Body of pancreas (tissue), 4 donors: ENCODE data around the gene DMD. TPM values are rescaled to one million over a fixed set of nuclear protein-coding genes. Genes with fewer than 3 reads are reported as not detected.

Experiments used
- ATAC-seq: fragments of 150-250 bp; one replicate; pipeline ENCODE4 v1.9.1; 2016
- DNase-seq, 4 donors: peaks; one replicate each; pipeline ENCODE4 v3.0.0-alpha.2; 2019
- H3K27ac ChIP-seq, 4 donors: fragments of 200-600 bp; sonication (generic); 1 replicate in 3 of 4; 2 replicates in 1 of 4; pipeline versions ENCODE4 v1.5.1 to v1.6.1; 2016 to 2019; ENCODE audit warnings: mild to moderate bottlenecking in 1 of 4, mixed read lengths in 1 of 4, moderate library complexity in 1 of 4
- H3K27me3 ChIP-seq, 2 donors: fragments of 200-600 bp; sonication (generic); one replicate each; pipeline ENCODE4 v1.6.0; 2016; ENCODE audit warnings: mild to moderate bottlenecking in 1 of 2
- H3K36me3 ChIP-seq, 2 donors: fragments of 200-600 bp; sonication (generic); replicated peaks in 1 of 2; 2 replicates each; pipeline ENCODE4 v1.5.1; 2016; ENCODE audit warnings: low read depth in 2 of 2; ENCODE audit not compliant: insufficient read depth in 1 of 2
- H3K4me1 ChIP-seq: fragments of 200-600 bp; sonication (generic); one replicate; pipeline ENCODE4 v1.6.0; 2016
- H3K4me3 ChIP-seq, 2 donors: fragments of 200-600 bp; sonication (generic); 1 replicate in 1 of 2; 2 replicates in 1 of 2; pipeline ENCODE4 v1.5.1; 2016 to 2019
- H3K9me3 ChIP-seq, 3 donors: fragments of 200-600 bp; sonication (generic); 1 replicate in 2 of 3; 2 replicates in 1 of 3; pipeline ENCODE4 v1.5.1; 2016
- POLR2A ChIP-seq, 3 donors: fragments of 450-650 bp; IDR thresholded peaks; one replicate each; pipeline ENCODE4 v1.6.1; 2016; ENCODE audit warnings: antibody characterized with exemption in 3 of 3, mild to moderate bottlenecking in 2 of 3
- WGBS, 2 donors: methylation state at CpG; one replicate each; pipeline ENCODE4 v1.1.5; 2017; 5-methylcytosine and 5-hydroxymethylcytosine counted together
- intact Hi-C: fragments of 100-400 bp; cut with DNase I; formaldehyde crosslinking; loops from one replicate; pipeline ENCODE4 v1.15.1; 2023
- total RNA-seq, 2 donors: library from RNA; depleted of rRNA; stranded (reverse); fragments of >200 nt; gene quantifications; one replicate each; pipeline ENCODE4 v1.1.0, GENCODE V29; 2016
- TF ChIP-seq, protein P1 (sequence below), 7 experiments: fragments of 450-650 bp in 4 of 7; fragments of 200-600 bp in 3 of 7; sonication (generic) in 3 of 7; IDR thresholded peaks; one replicate each; pipeline ENCODE4 v1.5.1; 2016 to 2019; ENCODE audit warnings: antibody characterized with exemption in 7 of 7

Gene DMD
- total RNA-seq, 2 donors from 2014 or later = 28.5 to 38.6 TPM

DNA sequence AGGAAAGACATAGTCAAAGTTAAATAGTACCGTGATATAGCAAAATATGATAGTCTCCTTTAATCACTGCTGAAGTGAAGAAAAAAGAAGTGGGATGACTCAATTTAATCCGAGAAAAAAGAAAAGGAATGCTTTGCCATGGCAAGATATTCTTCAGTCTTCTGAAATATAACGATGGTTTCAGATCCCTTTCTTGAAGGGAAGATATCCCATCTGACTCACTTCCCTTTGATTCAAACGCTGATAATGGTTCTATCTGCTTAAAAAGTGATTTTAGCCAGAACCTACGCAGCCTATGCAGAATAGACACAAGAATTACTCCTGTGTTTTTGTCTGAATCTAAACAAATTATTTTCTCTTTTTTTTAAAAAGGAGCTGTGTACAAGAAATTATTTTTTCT, 2071.4 kb downstream of the DMD start:
- H3K9me3 ChIP-seq = no peaks in the 10 kb centered on the region
- TF ChIP-seq, protein P1, sequence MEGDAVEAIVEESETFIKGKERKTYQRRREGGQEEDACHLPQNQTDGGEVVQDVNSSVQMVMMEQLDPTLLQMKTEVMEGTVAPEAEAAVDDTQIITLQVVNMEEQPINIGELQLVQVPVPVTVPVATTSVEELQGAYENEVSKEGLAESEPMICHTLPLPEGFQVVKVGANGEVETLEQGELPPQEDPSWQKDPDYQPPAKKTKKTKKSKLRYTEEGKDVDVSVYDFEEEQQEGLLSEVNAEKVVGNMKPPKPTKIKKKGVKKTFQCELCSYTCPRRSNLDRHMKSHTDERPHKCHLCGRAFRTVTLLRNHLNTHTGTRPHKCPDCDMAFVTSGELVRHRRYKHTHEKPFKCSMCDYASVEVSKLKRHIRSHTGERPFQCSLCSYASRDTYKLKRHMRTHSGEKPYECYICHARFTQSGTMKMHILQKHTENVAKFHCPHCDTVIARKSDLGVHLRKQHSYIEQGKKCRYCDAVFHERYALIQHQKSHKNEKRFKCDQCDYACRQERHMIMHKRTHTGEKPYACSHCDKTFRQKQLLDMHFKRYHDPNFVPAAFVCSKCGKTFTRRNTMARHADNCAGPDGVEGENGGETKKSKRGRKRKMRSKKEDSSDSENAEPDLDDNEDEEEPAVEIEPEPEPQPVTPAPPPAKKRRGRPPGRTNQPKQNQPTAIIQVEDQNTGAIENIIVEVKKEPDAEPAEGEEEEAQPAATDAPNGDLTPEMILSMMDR (IDR thresholded peaks at IDR 0.05) = no peak
- H3K4me3 ChIP-seq = no peak overlapping the region
- H3K27ac ChIP-seq = no peak overlapping the region
- H3K27me3 ChIP-seq = no peaks in the 10 kb centered on the region
- WGBS, 2 donors = 69 to 87% methylated on average over 5 of the region's 5 CpGs
- intact Hi-C loops = no loop called here
- ATAC-seq (no peak), DNase-seq (no peak)
- no peaks in the 10 kb centered on the region for H3K4me1 ChIP-seq
- no peaks in the 10 kb centered on the region for H3K36me3 ChIP-seq

DNA sequence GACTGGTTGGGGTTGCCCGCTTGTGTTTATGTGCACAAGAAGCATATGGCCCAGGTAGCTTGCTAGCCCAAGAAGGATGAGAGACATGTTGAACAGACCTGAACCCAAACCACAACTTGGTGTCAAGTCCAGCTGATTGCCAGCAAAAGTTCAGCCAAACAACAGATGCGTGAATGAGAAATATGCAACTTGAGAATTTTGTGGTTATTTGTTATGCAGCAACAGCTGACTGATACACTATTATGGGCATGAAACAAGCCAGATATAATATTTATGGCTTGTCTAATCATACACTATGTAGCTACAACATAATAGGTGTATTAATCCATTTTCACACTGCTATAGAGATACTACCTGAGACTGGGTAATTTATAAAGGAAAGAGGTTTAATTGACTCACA, 2073.2 kb downstream of the DMD start:
- intact Hi-C loops = no loop called here
- TF ChIP-seq, protein P1 (IDR thresholded peaks at IDR 0.05) = no peak
- no peak for TF ChIP-seq POLR2A (IDR thresholded peaks at IDR 0.05)
- H3K4me3 ChIP-seq = no peak overlapping the region

DNA sequence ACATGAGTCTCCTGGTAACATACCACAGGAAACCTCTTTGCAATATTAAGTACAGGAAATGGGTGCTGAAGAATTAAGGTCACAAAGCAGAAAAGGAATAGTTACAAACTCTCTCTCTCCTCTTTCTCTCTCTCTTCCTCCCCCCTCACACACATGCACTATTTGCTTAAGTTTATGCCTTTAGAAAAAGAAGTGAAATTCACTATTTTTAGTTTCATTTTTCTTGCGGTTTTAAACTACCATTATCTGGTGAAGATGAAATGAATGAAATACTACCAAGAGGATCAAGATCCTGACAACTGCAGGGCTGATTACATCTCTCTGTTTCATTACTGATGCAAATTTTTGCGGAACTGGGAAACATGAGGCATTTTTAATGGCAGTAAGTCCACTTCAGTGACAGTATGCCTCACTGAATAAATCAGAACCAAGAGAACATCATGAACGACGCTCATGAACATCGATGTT, 2075.2 kb downstream of the DMD start:
- Histone ChIP-seq H3K9me3 (no peaks in the 10 kb centered on the region), H3K4me1 (no peaks in the 10 kb centered on the region), H3K27ac (no peak overlapping the region), H3K4me3 (no peak overlapping the region), H3K36me3 (no peaks in the 10 kb centered on the region), H3K27me3 (no peaks in the 10 kb centered on the region)
- 77 to 88% methylated on average over 4 to 5 of the region's 5 CpGs for WGBS, 2 donors
- TF ChIP-seq, protein P1 (IDR thresholded peaks at IDR 0.05) = no peak
- TF ChIP-seq POLR2A (IDR thresholded peaks at IDR 0.05) = no peak
- intact Hi-C loops = no loop called here
- no peak for ATAC-seq
- no peak for DNase-seq

More for the DNA sequence above, 2073.2 kb downstream of the DMD start:
- no peaks in the 10 kb centered on the region for H3K4me1 ChIP-seq
- DNase-seq (no peak), ATAC-seq (no peak)
- no peak overlapping the region for H3K27ac ChIP-seq
- H3K36me3 ChIP-seq = no peaks in the 10 kb centered on the region
- H3K9me3 ChIP-seq = no peaks in the 10 kb centered on the region
- H3K27me3 ChIP-seq = no peaks in the 10 kb centered on the region
- 95 to 100% methylated on average over 2 of the region's 2 CpGs for WGBS, 2 donors

GRCh38 chrX:31132821-31133241, 2078.5 kb downstream of the DMD start:
- 76 to 79% methylated on average over 7 of the region's 7 CpGs for WGBS, 2 donors

More at GRCh38 chrX:31132821-31133241, 2078.5 kb downstream of the DMD start:
- ATAC-seq (no peak), DNase-seq (no peak)
- H3K4me3 ChIP-seq = no peak overlapping the region
- intact Hi-C loops = no loop called here
- no peak overlapping the region for H3K27ac ChIP-seq
- TF ChIP-seq, protein P1 (IDR thresholded peaks at IDR 0.05) = no peak
- TF ChIP-seq POLR2A (IDR thresholded peaks at IDR 0.05) = no peak
- no peaks in the 10 kb centered on the region for H3K9me3 ChIP-seq
- no peaks in the 10 kb centered on the region for H3K27me3 ChIP-seq
- no peaks in the 10 kb centered on the region for H3K36me3 ChIP-seq
- H3K4me1 ChIP-seq = no peaks in the 10 kb centered on the region
